Type B pancreatic cell (in vitro differentiated cells): ENCODE data around the gene CAT. TPM values are rescaled to one million over a fixed set of nuclear protein-coding genes. Genes with fewer than 3 reads are reported as not detected.

Experiments used
- DNase-seq: peaks from one replicate; pipeline ENCODE4 v3.0.0; 2021; ENCODE audit warnings: mixed read lengths; ENCODE audit not compliant: unreplicated experiment; ENCODE audit errors: extremely low spot score
- H3K27ac Mint-ChIP-seq: 2 replicates; pipeline ENCODE4 v1.8.0; 2021; ENCODE audit warnings: mild to moderate bottlenecking, mixed read lengths
- H3K27me3 Mint-ChIP-seq: 2 replicates; pipeline ENCODE4 v1.8.0; 2021; ENCODE audit warnings: mixed read lengths
- H3K36me3 Mint-ChIP-seq: 2 replicates; pipeline ENCODE4 v1.8.0; 2021; ENCODE audit warnings: mixed read lengths
- H3K4me1 Mint-ChIP-seq: one replicate; pipeline ENCODE4 v1.8.0; 2021; ENCODE audit warnings: mixed read lengths; ENCODE audit not compliant: unreplicated experiment
- H3K4me3 Mint-ChIP-seq: 2 replicates; pipeline ENCODE4 v1.8.0; 2021; ENCODE audit warnings: mild to moderate bottlenecking, mixed read lengths
- H3K9me3 Mint-ChIP-seq: 2 replicates; pipeline ENCODE4 v1.8.0; 2021; ENCODE audit warnings: mixed read lengths
- CTCF ChIP-seq: fragments of 200-600 bp; sonication (generic); conservative IDR thresholded peaks from 2 replicates; pipeline ENCODE4 v1.5.0; 2021; ENCODE audit warnings: antibody characterized with exemption, mild to moderate bottlenecking
- total RNA-seq: library from RNA; stranded (reverse); gene quantifications from 2 replicates; pipeline ENCODE4 v1.2.1, GENCODE V29; 2021; ENCODE audit warnings: low replicate concordance

The CAT gene
- total RNA-seq, 1 donor from 2014 or later = 61.2 TPM

DNA sequence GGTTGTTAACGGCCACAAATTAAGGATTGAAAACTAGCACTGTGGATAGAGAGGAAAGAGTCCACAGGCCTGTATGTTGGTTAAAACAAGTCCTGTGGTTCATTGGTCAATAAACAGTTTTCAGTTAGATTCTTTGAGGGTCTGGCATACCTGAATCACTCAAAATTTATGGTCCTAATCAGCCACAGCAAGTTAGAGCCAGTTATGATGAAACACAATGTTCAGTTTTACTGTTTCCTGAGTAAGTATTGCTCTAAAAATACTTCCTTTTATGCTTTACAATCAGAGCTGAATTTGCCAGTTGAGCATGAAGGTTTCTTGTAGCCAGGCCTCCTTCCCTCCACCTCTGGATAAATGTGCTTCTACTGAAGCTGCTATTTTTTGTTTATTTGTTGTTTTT, 12.9 kb upstream of the CAT start:
- Mint-ChIP-seq H3K9me3 (no peaks in the 10 kb centered on the region), H3K36me3 (no peaks in the 10 kb centered on the region), H3K4me3 (no peak overlapping the region), H3K27me3 (peaks cover 3% of the 10 kb centered on the region), H3K4me1 (peaks cover 13% of the 10 kb centered on the region), H3K27ac (no peak overlapping the region)
- no peak for DNase-seq
- TF ChIP-seq CTCF = no peak

DNA sequence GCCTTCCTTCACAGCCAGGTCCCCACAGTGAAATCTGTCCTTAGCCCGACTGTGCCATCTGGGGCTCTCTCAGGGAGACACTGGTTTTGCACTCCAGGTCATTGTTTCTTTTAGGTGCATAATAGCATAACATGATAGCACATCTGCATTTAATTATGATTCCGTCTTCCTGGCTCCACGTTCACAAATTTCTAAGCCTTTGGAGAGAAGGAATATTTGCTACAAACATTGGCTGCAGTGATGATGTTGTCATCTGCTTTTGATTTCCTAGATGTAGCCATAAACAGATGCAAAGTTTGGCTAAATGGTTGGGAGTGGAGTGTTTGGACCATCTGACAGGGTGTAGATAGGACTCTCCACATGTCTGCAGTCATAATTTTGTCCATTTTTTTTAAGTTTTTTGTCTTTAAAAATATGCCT, 12.0 kb upstream of the CAT start:
- no peak for TF ChIP-seq CTCF
- Mint-ChIP-seq H3K27ac (peak overlapping the region; percentile 27), H3K4me3 (no peak overlapping the region), H3K4me1 (peaks cover 13% of the 10 kb centered on the region), H3K27me3 (peaks cover 3% of the 10 kb centered on the region), H3K9me3 (no peaks in the 10 kb centered on the region), H3K36me3 (no peaks in the 10 kb centered on the region)
- no peak for DNase-seq

DNA sequence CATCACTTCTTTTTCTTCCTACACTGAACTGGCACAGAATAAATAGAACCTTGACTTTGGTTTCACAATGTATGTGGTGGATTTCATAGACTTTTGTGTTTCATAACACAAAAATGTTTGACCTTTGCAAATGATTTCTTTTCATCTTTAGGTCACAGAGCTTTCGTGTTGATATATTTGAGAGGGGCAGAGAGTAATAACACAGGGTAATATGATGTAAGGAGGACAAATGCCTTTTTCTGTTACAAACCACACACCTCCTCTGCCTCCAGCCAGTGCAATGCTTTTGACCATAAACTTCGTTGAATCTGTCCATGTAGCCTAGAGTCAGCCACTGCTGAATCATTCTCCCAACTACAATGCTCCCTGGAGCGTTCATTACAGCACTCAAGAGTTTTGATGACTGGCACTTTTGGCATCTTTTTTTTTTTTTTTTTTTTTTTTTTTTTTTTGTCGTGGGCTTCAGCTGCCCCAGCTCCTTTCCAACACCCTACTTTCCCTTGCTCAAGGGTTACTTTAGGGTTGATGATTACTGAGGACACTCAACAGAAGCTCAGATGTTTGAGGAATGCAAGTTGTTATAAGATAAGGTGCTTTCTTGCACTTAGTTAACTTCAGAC, 11.4 kb upstream of the CAT start:
- peak overlapping the region; percentile 27 for H3K27ac Mint-ChIP-seq
- H3K9me3 Mint-ChIP-seq = no peaks in the 10 kb centered on the region
- no peak for DNase-seq
- TF ChIP-seq CTCF = no peak
- H3K4me3 Mint-ChIP-seq = no peak overlapping the region
- peaks cover 11% of the 10 kb centered on the region for H3K4me1 Mint-ChIP-seq
- H3K36me3 Mint-ChIP-seq = no peaks in the 10 kb centered on the region
- H3K27me3 Mint-ChIP-seq = peaks cover under 1% of the 10 kb centered on the region

DNA sequence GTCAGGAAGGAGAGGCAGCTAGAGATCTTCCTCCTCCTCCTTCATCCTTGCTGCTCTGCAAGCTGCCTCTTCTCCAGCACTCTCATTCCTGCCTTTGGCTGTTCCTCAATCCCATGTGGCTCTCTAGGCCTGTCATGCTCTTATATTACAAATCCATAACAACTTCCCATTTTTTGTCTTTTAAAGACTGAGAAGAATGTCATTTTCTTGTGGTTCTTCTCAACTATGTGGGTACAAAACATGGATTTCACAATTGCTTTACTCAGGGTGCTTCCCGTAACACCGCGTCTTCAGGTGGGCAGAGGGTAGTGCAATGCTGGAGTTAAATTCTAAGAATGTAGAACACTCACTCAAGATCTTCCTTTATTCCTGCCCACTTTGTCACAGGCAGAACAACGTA, 6.8 kb upstream of the CAT start:
- TF ChIP-seq CTCF = no peak
- Mint-ChIP-seq H3K4me3 (no peak overlapping the region), H3K9me3 (no peaks in the 10 kb centered on the region), H3K36me3 (no peaks in the 10 kb centered on the region), H3K27ac (no peak overlapping the region), H3K4me1 (peaks cover 4% of the 10 kb centered on the region), H3K27me3 (no peaks in the 10 kb centered on the region)
- no peak for DNase-seq

DNA sequence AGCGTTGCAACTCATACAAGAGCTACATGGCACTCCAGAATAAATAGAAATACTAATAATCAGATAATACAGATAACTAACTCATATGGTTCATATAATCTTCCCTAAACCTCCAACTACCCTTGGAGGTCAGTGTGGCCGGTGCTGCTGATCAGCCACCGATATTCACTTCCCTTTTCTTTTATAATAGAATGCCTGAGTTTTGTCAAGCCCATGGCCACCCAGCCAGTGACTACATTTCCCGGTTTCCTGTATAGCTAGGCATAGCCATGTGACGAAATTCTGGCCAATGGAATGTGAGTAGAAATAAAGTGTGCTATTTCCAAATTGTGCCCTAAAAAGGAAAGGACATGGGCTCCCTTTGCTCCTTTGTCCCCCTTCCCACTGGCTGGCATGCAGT, 5.9 kb upstream of the CAT start:
- Mint-ChIP-seq H3K36me3 (no peaks in the 10 kb centered on the region), H3K4me1 (no peaks in the 10 kb centered on the region), H3K9me3 (no peaks in the 10 kb centered on the region), H3K27me3 (no peaks in the 10 kb centered on the region), H3K27ac (no peak overlapping the region), H3K4me3 (no peak overlapping the region)
- TF ChIP-seq CTCF = no peak
- DNase-seq = no peak

DNA sequence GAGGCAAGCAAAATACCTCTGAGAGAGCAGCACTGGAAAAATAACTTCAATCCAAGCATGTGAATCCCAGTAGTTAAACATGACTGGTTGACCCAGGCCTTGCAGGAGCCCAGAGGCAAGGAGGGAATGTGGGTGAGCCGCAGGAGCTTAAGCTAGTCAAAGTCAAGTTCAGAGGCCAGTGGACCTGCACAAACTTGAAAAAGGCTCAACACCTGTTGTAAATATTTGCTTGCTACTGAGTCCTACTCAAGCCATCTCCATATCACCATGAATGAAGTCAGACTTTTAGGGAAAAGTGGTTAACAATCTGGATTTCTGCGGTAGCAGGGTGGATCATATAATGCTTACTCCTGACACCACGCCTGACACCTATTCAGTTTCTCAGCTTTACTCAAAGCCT, 4.8 kb upstream of the CAT start:
- DNase-seq = no peak
- H3K4me3 Mint-ChIP-seq = no peak overlapping the region
- H3K4me1 Mint-ChIP-seq = no peaks in the 10 kb centered on the region
- no peaks in the 10 kb centered on the region for H3K27me3 Mint-ChIP-seq
- TF ChIP-seq CTCF = no peak
- no peaks in the 10 kb centered on the region for H3K36me3 Mint-ChIP-seq
- H3K27ac Mint-ChIP-seq = no peak overlapping the region
- H3K9me3 Mint-ChIP-seq = no peaks in the 10 kb centered on the region
